ENCODE measurements around the gene ZNF518B. TPM values are rescaled to one million over a fixed set of nuclear protein-coding genes. Genes with fewer than 3 reads are reported as not detected.
A peak's percentile ranks its signal among the peaks of the same experiment; 100 is the strongest.

ZNF518B gene
- total and polyA plus RNA-seq, 10 of the 15 experiments (the other 5 are each of a cell fraction or from before 2014, with no cell fraction given): 2.7 to 20.5 (median 9.2) TPM

- Histone ChIP-seq H3K36me3 (ENCODE audit: control insufficient read depth in 2 of 2, insufficient read depth in 2 of 2, low read length in 1 of 2) (peaks cover 0 to 4% of the 10 kb centered on the region in 2 experiments; a peak in 1 of 4 replicates), H3K79me2 (ENCODE audit: control insufficient read depth, insufficient read depth, low read length) (peaks cover 11% of the 10 kb centered on the region), H2AFZ (ENCODE audit: control insufficient read depth, low read depth, low read length) (no peak overlapping the region), H3K4me3 (0 out of 2 replicates have a peak overlapping the region, but pooled peaks have one; percentile 82), H4K20me1 (ENCODE audit: control insufficient read depth, insufficient read depth) (no peaks in the 10 kb centered on the region; the same call in 1 of the 2 replicates), H3K9me3 (replicated peaks; ENCODE audit: control insufficient read depth, insufficient read depth, low read length) (no peaks in the 10 kb centered on the region), H3K27me3 (replicated peaks in 1 of 2; ENCODE audit: control insufficient read depth in 2 of 2, insufficient read depth in 2 of 2, low read length in 1 of 2) (no peaks in the 10 kb centered on the region), H3K9ac (ENCODE audit: control insufficient read depth, insufficient read depth, low read length) (no peak overlapping the region), H3K4me1 (ENCODE audit: control insufficient read depth, insufficient read depth, low read length) (no peaks in the 10 kb centered on the region), H3K4me2 (ENCODE audit: control insufficient read depth, insufficient read depth) (0 out of 2 replicates have a peak overlapping the region, but pooled peaks have one; percentile 3), H3K27ac (ENCODE audit: control insufficient read depth, insufficient read depth) (no peak overlapping the region)
- 97% methylated on average over 2 of the region's 2 CpGs for WGBS (ENCODE audit: insufficient coverage, insufficient replicate concordance, low lambda C conversion rate, missing lambda C conversion rate)
- ATAC-seq (no peak), DNase-seq (ENCODE audit: low read depth, low spot score) (no peak), FAIRE-seq (peak; percentile 27)
- intact Hi-C loops (cut with micrococcal nuclease; ENCODE audit: unreplicated experiment) (loop anchor here (10.0 kb wide), 1 partner anchor 970 kb away; the partner anchor contains the start of gene HS3ST1), in situ Hi-C loops (cut with MboI) (no loop called here)
- no TSS peak for BruUV-seq (replicated peaks)
- POLR2A ChIA-PET: no interaction called here
- SMC1A ChIA-PET (ENCODE audit: uncharacterized antibody, unreplicated experiment): no interaction called here
- CTCF ChIA-PET: no interaction called here
- RAD21 ChIA-PET (ENCODE audit: unreplicated experiment): no interaction called here
- TF ChIP-seq BCLAF1 (IDR thresholded peaks at IDR 0.05) (no peak), IKZF2 (IDR thresholded peaks at IDR 0.05) (no peak), NR2F1 (conservative IDR thresholded peaks at IDR 0.05) (no peak), IRF4 (IDR thresholded peaks at IDR 0.05; ENCODE audit: low read depth, low read length) (no peak), PML (IDR thresholded peaks at IDR 0.05; ENCODE audit: low read length) (no peak), NBN (IDR thresholded peaks at IDR 0.05) (no peak), RBBP5 (conservative IDR thresholded peaks at IDR 0.05) (no peak), SP1 (IDR thresholded peaks at IDR 0.05; ENCODE audit: low read depth, low read length) (no peak), CREM (IDR thresholded peaks at IDR 0.05; ENCODE audit: low read depth) (no peak), CUX1 (IDR thresholded peaks at IDR 0.05; ENCODE audit: insufficient replicate concordance, low read depth, low read length) (no peak), SMARCA5 (IDR thresholded peaks at IDR 0.05) (no peak), BCL3 (IDR thresholded peaks at IDR 0.05; ENCODE audit: borderline replicate concordance, insufficient read depth, low read depth, low read length, poor library complexity, severe bottlenecking) (no peak), EZH2 (IDR thresholded peaks at IDR 0.05; ENCODE audit: borderline replicate concordance, control insufficient read depth, low read depth, low read length) (no peak), SMC3 (IDR thresholded peaks at IDR 0.05; ENCODE audit: borderline replicate concordance, low read length) (no peak), NFIC (IDR thresholded peaks at IDR 0.05; ENCODE audit: low read depth, low read length) (no peak)
Measured at GRCh38 chr4:10455133-10455532, 2.1 kb downstream of the ZNF518B start.

All from GM12878 (cell line).